GM21528 (cell line): Measurements from ENCODE around the gene BBIP1.

Experiments
- ATAC-seq: cut with Tn5 transposase; IDR thresholded peaks from one replicate; pipeline ENCODE4 v1.9.1; 2021; ENCODE audit warnings: mild to moderate bottlenecking, moderate library complexity; ENCODE audit not compliant: unreplicated experiment, low FRiP score

The BBIP1 gene

GRCh38 chr10:110918643-110919348, at the start of gene BBIP1:
Gene BBIP1 (minus strand): TSS chr10:110919180. CDS start chr10:110918157, 1,023 bp downstream.
- peak; percentile 87 for ATAC-seq

GRCh38 chr10:110967645-110968044, 48.7 kb upstream of the BBIP1 start:
- ATAC-seq: no peak

- ATAC-seq: no peak
Observed at GRCh38 chr10:110967009-110967630, 48.1 kb upstream of the BBIP1 start.

- no peak for ATAC-seq
Observed at GRCh38 chr10:110966146-110966545, 47.2 kb upstream of the BBIP1 start.

- no peak for ATAC-seq
Observed at GRCh38 chr10:110965216-110965615, 46.2 kb upstream of the BBIP1 start.

GRCh38 chr10:110964681-110965080, 45.7 kb upstream of the BBIP1 start:
- no peak for ATAC-seq

- no peak for ATAC-seq
Observed at GRCh38 chr10:110963162-110963561, 44.2 kb upstream of the BBIP1 start.

GRCh38 chr10:110962443-110962842, 43.5 kb upstream of the BBIP1 start:
- ATAC-seq: no peak

- no peak for ATAC-seq
Observed at GRCh38 chr10:110960333-110960712, 41.3 kb upstream of the BBIP1 start.

- ATAC-seq: no peak
Observed at GRCh38 chr10:110959379-110960332, 40.7 kb upstream of the BBIP1 start.

- ATAC-seq: no peak
Observed at GRCh38 chr10:110957606-110958005, 38.6 kb upstream of the BBIP1 start.

GRCh38 chr10:110951381-110951780, 32.4 kb upstream of the BBIP1 start:
- no peak for ATAC-seq

- ATAC-seq: no peak
Observed at GRCh38 chr10:110947061-110947595, 28.1 kb upstream of the BBIP1 start.

- ATAC-seq: no peak
Observed at GRCh38 chr10:110946496-110946895, 27.5 kb upstream of the BBIP1 start.

- no peak for ATAC-seq
Observed at GRCh38 chr10:110944792-110945396, 25.9 kb upstream of the BBIP1 start.

- ATAC-seq: no peak
Observed at GRCh38 chr10:110939419-110939818, 20.4 kb upstream of the BBIP1 start.

- no peak for ATAC-seq
Observed at GRCh38 chr10:110936757-110937156, 17.8 kb upstream of the BBIP1 start.

GRCh38 chr10:110932505-110933180, 13.7 kb upstream of the BBIP1 start:
- no peak for ATAC-seq

GRCh38 chr10:110931769-110932381, 12.9 kb upstream of the BBIP1 start:
- no peak for ATAC-seq
